Ovary (tissue), 9 donors: ENCODE measurements around the gene SERTM2. TPM values are rescaled to one million over a fixed set of nuclear protein-coding genes. Genes with fewer than 3 reads are reported as not detected.

ENCODE experiments used
- DNase-seq, 5 donors: peaks; one replicate each; pipeline ENCODE4 v3.0.0-alpha.2; 2019 to 2020
- H3K27ac ChIP-seq, 2 donors: fragments of 200-600 bp; one replicate each; pipeline versions ENCODE4 v1.5.1 to v1.8.0; 2019 to 2022
- H3K27me3 ChIP-seq: fragments of 200-600 bp; one replicate; pipeline ENCODE4 v1.8.0; 2022
- H3K36me3 ChIP-seq: fragments of 200-600 bp; sonication (generic); one replicate; pipeline ENCODE4 v1.5.1; 2019
- H3K4me1 ChIP-seq: one replicate; pipeline ENCODE4 v1.8.1; 2013; ENCODE audit warnings: mild to moderate bottlenecking, moderate library complexity; ENCODE audit not compliant: insufficient read depth
- H3K4me3 ChIP-seq: fragments of 200-600 bp; sonication (generic); one replicate; pipeline ENCODE4 v1.5.1; 2017
- H3K9me3 ChIP-seq, 2 donors: fragments of 200-600 bp in 1 of 2; sonication (generic) in 1 of 2; one replicate each; pipeline versions ENCODE4 v1.5.1 to v1.8.1; 2013 to 2019; ENCODE audit warnings: mild to moderate bottlenecking in 1 of 2, moderate library complexity in 1 of 2
- CTCF ChIP-seq, 3 donors: fragments of 450-650 bp in 2 of 3; fragments of 200-600 bp in 1 of 3; IDR thresholded peaks; one replicate each; pipeline versions ENCODE4 v1.5.1 to v1.8.0; 2016 to 2022; ENCODE audit warnings: antibody characterized with exemption in 3 of 3, mild to moderate bottlenecking in 1 of 3
- EP300 ChIP-seq: sonication (generic); formaldehyde crosslinking; IDR thresholded peaks from one replicate; pipeline ENCODE4 v1.6.1; 2017; ENCODE audit warnings: antibody characterized with exemption
- POLR2A ChIP-seq: fragments of 450-650 bp; IDR thresholded peaks from one replicate; pipeline ENCODE4 v1.6.1; 2017; ENCODE audit warnings: antibody characterized with exemption, mild to moderate bottlenecking, moderate library complexity
- WGBS, 3 donors: extraction: QIAGEN DNeasy Blood & Tissue Kit in 1 of 3; methylation state at CpG; one replicate each; pipeline versions ENCODE4 v1.1.5 to v1.1.7; 2013 to 2017; 5-methylcytosine and 5-hydroxymethylcytosine counted together
- intact Hi-C, 4 donors: fragments of 100-400 bp; cut with DNase I; formaldehyde crosslinking; loops; one replicate each; pipeline versions ENCODE4 v1.11.0 to v1.15.1; 2022 to 2023
- polyA plus RNA-seq, 2 donors: library from polyadenylated mRNA; stranded (reverse); fragments of 200-250 nt in 1 of 2; fragments of 350-450 nt in 1 of 2; fragmentation: Illumina TruSeq in 1 of 2; extraction: RNeasy Lipid Tissue Mini Kit (QIAGEN cat#74804) in 1 of 2; gene quantifications; one replicate each; pipeline ENCODE4 v1.2.3, GENCODE V29; 2013 to 2014
- total RNA-seq, 7 donors: library from RNA; depleted of rRNA in 2 of 7; stranded (reverse); fragments of >200 nt in 2 of 7; fragmentation: NEBNext Ultra II Directional in 3 of 7; extraction: Animal tissue kit (Norgen Biotek cat#: 25700) in 3 of 7; gene quantifications; one replicate each; pipeline versions ENCODE4 v1.1.0 to v1.2.4, GENCODE V29; 2016 to 2023
- donor health status: DM: no; HTN: no; CAD: no; lungs with moderate emphysema.
- donor health status: DM: no; HTN: no; CAD: no.
- donor health status: Bipolar disorder and iron deficiency.
- donor health status: DM: yes; HTN: yes; CAD: no.
- donor health status: DM: no; HTN: no; CAD: no.
- donor health status: DM: yes; HTN: yes; CAD: no.

Gene SERTM2
- total and polyA plus RNA-seq, 9 donors: 0.18 to 1.5 (median 0.72) TPM; not detected in 2

DNA sequence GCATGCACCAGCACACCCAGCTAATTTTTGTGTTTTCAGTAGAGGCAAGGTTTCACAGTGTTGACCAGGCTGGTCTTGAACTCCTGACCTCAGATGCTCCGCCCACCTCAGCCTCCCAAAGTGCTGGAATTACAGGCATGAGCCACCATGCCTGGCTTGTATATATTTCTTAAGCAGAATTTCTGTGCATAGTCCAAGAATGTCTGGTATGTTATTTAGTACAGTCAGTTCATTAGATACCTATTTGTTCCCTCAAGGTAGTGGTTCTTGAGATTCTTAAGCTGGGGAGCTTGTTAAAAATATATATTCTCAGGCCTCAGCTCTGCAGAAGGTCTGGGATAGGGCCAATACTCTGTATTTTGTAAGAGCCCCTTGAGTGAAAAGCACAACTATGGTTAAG, 4.6 kb upstream of the SERTM2 start:
- DNase-seq: no peak
- Histone ChIP-seq H3K9me3 (no peaks in the 10 kb centered on the region), H3K27me3 (no peaks in the 10 kb centered on the region), H3K4me3 (no peak overlapping the region), H3K36me3 (no peaks in the 10 kb centered on the region), H3K27ac (no peak overlapping the region), H3K4me1 (no peaks in the 10 kb centered on the region)
- intact Hi-C loops: no loop called here
- TF ChIP-seq EP300: no peak
- no peak for TF ChIP-seq POLR2A
- TF ChIP-seq CTCF (IDR thresholded peaks at IDR 0.05): no peak
- 55 to 61% (median 56%) methylated on average over 1 of the region's 1 CpG for WGBS, 3 donors

- H3K27ac ChIP-seq: no peak overlapping the region
- H3K4me3 ChIP-seq: no peak overlapping the region
- H3K27me3 ChIP-seq: no peaks in the 10 kb centered on the region
- H3K4me1 ChIP-seq: no peaks in the 10 kb centered on the region
- no peak for TF ChIP-seq CTCF (IDR thresholded peaks at IDR 0.05)
- no peak for DNase-seq
- intact Hi-C loops: no loop called here
- H3K9me3 ChIP-seq: no peaks in the 10 kb centered on the region
- no peaks in the 10 kb centered on the region for H3K36me3 ChIP-seq
These were observed 3.5 kb upstream of the SERTM2 start for GRCh38 chrX:111507933-111508332.

GRCh38 chrX:111515298-111515697, 3.9 kb downstream of the SERTM2 start:
- H3K27me3 ChIP-seq: no peaks in the 10 kb centered on the region
- H3K4me1 ChIP-seq: no peaks in the 10 kb centered on the region
- intact Hi-C loops: no loop called here
- TF ChIP-seq EP300: no peak
- TF ChIP-seq CTCF (IDR thresholded peaks at IDR 0.05): no peak
- TF ChIP-seq POLR2A: no peak
- no peak for DNase-seq
- H3K4me3 ChIP-seq: no peak overlapping the region
- no peaks in the 10 kb centered on the region for H3K9me3 ChIP-seq
- no peak overlapping the region for H3K27ac ChIP-seq
- no peaks in the 10 kb centered on the region for H3K36me3 ChIP-seq

DNA sequence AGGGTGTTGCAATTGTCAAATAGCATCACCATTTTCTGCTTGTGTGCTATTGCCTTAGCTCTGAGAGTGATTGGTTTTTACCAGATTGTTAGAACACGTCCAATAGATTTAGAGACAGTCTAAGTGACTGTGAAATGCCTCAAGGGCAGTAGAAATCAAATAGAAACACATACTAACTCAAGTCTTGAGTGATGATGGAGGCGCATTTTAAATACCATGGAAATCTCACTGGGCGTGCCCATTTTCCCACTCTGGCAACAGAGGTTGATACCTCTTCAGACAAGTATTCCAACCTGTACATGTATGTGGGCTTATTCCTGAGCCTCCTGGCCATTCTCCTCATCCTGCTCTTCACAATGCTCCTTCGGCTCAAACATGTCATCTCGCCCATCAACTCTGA, 7.2 kb downstream of the SERTM2 start:
- H3K27me3 ChIP-seq: no peaks in the 10 kb centered on the region
- intact Hi-C loops: no loop called here
- H3K9me3 ChIP-seq: no peaks in the 10 kb centered on the region
- TF ChIP-seq EP300 (no peak), POLR2A (no peak)
- H3K4me3 ChIP-seq: no peak overlapping the region
- WGBS, 3 donors: 77 to 82% (median 82%) methylated on average over 5 of the region's 5 CpGs
- DNase-seq: no peak
- no peaks in the 10 kb centered on the region for H3K4me1 ChIP-seq
- H3K36me3 ChIP-seq: no peaks in the 10 kb centered on the region
- H3K27ac ChIP-seq: no peak overlapping the region

DNA sequence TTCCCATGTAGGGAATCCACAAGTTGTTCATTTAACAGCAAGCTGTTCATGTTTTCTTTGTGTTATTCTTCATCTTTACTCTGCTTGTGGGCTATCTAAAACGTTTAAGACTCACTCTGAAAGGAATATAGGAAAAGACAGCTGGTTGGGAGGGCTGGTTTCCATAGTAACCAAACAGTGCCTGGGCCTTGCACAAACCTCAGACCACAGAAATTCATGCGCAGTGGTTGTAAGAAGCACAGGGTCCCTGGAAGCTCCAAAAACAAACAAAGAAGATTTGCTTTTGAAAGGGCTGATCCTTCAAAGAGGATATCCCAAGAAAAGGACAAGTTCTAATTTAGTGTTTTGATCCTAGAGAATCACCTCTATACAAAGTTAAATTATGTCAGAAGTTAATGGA, 7.8 kb downstream of the SERTM2 start:
- intact Hi-C loops: no loop called here

More for the DNA sequence above, 7.8 kb downstream of the SERTM2 start:
- Histone ChIP-seq H3K27me3 (no peaks in the 10 kb centered on the region), H3K27ac (no peak overlapping the region), H3K9me3 (no peaks in the 10 kb centered on the region), H3K36me3 (no peaks in the 10 kb centered on the region), H3K4me3 (no peak overlapping the region), H3K4me1 (no peaks in the 10 kb centered on the region)
- 6 to 7% (median 6%) methylated on average over 2 of the region's 2 CpGs for WGBS, 3 donors
- no peak for TF ChIP-seq EP300
- no peak for TF ChIP-seq POLR2A
- no peak for TF ChIP-seq CTCF (IDR thresholded peaks at IDR 0.05)
- DNase-seq: no peak
